NCI-H446 treated with DMSO at 0.1 percent for 48 hours (cell line): ENCODE results near the gene NMRAL1.

Source experiments
- DNase-seq: peaks from one replicate; lab custom pipeline; 2025; lab: John Stamatoyannopoulos, UW

The NMRAL1 gene

GRCh38 chr16:4505356-4506147, 31.1 kb upstream of the NMRAL1 start:
- DNase-seq: no peak

- no peak for DNase-seq
Observed at GRCh38 chr16:4501071-4501478, 26.6 kb upstream of the NMRAL1 start.

- no peak for DNase-seq
Observed at GRCh38 chr16:4500272-4500671, 25.8 kb upstream of the NMRAL1 start.

GRCh38 chr16:4499196-4499555, 24.8 kb upstream of the NMRAL1 start:
- no peak for DNase-seq

- no peak for DNase-seq
Observed at GRCh38 chr16:4498546-4499195, 24.2 kb upstream of the NMRAL1 start.

- no peak for DNase-seq
Observed at GRCh38 chr16:4496305-4496704, 21.9 kb upstream of the NMRAL1 start.

GRCh38 chr16:4495766-4496165, 21.3 kb upstream of the NMRAL1 start:
- no peak for DNase-seq

- no peak for DNase-seq
Observed at GRCh38 chr16:4494746-4495490, 20.5 kb upstream of the NMRAL1 start.

GRCh38 chr16:4491898-4492297, 17.5 kb upstream of the NMRAL1 start:
- no peak for DNase-seq

- no peak for DNase-seq
Observed at GRCh38 chr16:4489030-4489429, 14.6 kb upstream of the NMRAL1 start.

- no peak for DNase-seq
Observed at GRCh38 chr16:4488499-4488967, 14.1 kb upstream of the NMRAL1 start.

- no peak for DNase-seq
Observed at GRCh38 chr16:4487955-4488498, 13.6 kb upstream of the NMRAL1 start.

GRCh38 chr16:4486126-4486893, 11.9 kb upstream of the NMRAL1 start:
- DNase-seq: no peak

GRCh38 chr16:4481963-4482362, 7.5 kb upstream of the NMRAL1 start:
- DNase-seq: no peak

GRCh38 chr16:4481526-4481925, 7.1 kb upstream of the NMRAL1 start:
- DNase-seq: no peak

- no peak for DNase-seq
Observed at GRCh38 chr16:4477966-4478365, 3.5 kb upstream of the NMRAL1 start.

- peak; percentile 80 for DNase-seq
Observed at GRCh38 chr16:4475880-4476788, 1.7 kb upstream of the NMRAL1 start, which contains the start of gene HMOX2. TSS of gene HMOX2 (plus strand) at chr16:4476398. CDS start at chr16:4505525, 29,127 bp downstream.

- DNase-seq: no peak
Observed at GRCh38 chr16:4472880-4473279, 1.5 kb downstream of the NMRAL1 start.

GRCh38 chr16:4471869-4472268, 2.6 kb downstream of the NMRAL1 start:
- DNase-seq: no peak

- no peak for DNase-seq
Observed at GRCh38 chr16:4468972-4469371, 5.5 kb downstream of the NMRAL1 start.

GRCh38 chr16:4467916-4468315, 6.5 kb downstream of the NMRAL1 start:
- DNase-seq: no peak
